Skeletal muscle cell (primary cell): ENCODE results near the gene DCDC2.
"Not testable (repeated sequence)": the region's sequence is repeated elsewhere in the genome, so short reads cannot be mapped to it uniquely, and the experiment has no call there.

Source experiments
- DNase-seq: peaks from one replicate; pipeline ENCODE4 v3.0.0-alpha.2; 2010; ENCODE audit warnings: low read depth
- H3K4me3 ChIP-seq: 2 replicates; pipeline ENCODE4 v1.5.1; 2011; ENCODE audit warnings: low read depth, mild to moderate bottlenecking, control low read depth, low read length, moderate library complexity

DCDC2 gene

DNA sequence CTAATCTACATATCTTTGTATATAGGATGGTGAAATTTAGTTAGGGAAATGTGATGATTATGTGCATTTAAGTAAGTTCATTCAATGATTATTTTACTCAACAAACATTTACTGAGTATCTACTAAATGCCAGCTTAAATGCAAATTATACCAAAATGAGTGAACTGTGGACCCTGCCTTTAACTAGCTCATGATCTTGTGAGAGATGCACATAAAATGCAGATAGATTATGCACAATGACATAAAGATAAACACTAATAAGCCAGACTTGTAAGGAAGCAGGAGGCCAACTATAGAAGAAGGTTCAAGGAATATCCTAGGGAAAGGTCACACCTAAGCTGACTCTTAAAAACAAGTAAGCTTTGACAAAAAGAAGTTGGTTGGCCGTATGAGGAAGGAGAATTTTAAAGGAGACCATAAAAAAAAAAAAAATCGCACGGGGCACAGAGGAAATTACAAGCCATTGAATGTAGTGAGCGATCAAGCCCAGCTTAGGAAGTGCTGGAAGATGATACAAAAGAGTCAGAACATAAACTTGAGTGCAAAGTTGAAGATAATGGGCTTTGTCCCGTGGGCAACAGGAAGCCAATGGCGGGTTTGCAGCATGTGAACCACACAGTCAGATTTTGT is 123.9 kb downstream of the DCDC2 start:
- no peak overlapping the region for H3K4me3 ChIP-seq
- DNase-seq: no peak

DNA sequence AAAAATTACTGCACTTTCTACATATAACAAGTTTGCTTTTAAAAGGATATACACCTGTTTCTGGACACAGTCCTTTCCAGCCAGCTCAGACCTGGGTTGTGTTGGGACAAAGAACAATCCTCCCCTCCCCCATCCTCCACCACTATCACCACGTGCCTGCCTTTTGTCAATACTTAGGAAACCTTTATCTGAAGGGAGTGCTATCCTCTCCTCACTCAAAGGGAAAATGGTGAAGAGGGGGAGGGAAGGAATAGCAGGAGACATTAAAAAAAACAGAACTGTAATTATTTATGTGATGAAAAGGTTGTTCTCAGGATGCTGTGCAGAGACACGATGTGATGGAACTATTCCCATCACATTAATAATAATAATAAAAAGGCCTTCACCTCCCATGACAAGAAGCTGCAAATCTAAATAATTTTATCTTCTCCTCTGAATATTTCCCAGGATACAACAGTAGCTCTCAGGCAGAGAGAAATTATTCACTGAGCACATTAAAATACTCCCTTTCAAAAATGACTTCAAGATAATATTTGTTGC is 126.4 kb downstream of the DCDC2 start:
- DNase-seq: no peak
- no peak overlapping the region for H3K4me3 ChIP-seq

DNA sequence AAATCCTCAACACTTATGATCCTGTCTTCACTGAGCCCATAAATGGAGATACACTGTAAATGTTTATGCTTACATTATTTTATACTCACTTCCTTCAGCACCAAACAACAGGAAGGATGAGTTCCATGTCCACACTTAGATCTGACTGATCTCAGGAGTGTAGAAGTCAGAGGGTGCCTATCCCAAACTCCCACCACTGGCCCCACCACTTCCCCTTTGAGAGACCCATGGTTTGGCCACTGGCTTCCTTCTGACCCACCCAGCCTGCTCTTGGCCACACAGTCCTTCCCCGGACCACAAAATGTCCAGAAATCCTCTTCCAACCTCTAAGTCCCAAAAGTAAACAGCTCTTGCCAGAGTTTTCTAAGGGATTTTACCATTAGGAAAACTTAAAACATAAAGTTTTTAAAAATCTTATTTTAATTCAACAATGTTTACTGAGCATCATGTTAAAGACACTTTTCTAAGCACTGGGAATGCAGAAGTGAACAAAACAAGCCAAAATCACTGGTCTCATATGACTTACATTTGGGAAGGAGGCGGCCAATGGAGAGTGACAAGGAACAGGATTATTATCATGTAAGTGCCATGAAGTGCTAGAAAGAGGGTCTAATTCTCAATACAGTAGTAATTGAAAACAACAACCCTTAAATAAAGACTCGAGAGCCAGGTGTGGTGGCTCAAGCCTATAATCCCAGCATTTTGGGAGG is 128.0 kb downstream of the DCDC2 start:
- DNase-seq: no peak
- no peak overlapping the region for H3K4me3 ChIP-seq

- peak; percentile 68 for DNase-seq
- H3K4me3 ChIP-seq: no peak overlapping the region
These were observed 129.1 kb downstream of the DCDC2 start for GRCh38 chr6:24228681-24229255.

DNA sequence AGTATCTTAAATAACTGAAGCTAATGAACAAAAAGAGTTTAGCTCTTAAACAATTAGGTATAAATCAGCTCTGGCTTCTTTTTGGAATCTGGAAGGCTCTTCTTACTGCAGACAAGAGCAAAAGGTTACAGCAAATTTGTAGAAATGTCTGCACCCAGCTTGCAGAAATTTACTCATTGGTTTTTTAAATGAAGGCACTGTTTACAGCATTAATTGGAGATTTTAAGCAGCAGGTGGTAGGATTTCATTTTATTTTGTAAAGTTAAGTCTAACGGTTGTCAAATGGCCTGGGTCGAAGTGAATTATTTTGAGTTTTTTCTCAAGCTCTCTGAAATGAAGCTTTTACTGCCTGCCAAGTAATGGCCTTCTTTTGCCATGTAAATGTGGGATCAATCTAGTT is 129.7 kb downstream of the DCDC2 start:
- H3K4me3 ChIP-seq: no peak overlapping the region
- no peak for DNase-seq

GRCh38 chr6:24227556-24227955 is 130.3 kb downstream of the DCDC2 start:
- no peak for DNase-seq
- H3K4me3 ChIP-seq: no peak overlapping the region

DNA sequence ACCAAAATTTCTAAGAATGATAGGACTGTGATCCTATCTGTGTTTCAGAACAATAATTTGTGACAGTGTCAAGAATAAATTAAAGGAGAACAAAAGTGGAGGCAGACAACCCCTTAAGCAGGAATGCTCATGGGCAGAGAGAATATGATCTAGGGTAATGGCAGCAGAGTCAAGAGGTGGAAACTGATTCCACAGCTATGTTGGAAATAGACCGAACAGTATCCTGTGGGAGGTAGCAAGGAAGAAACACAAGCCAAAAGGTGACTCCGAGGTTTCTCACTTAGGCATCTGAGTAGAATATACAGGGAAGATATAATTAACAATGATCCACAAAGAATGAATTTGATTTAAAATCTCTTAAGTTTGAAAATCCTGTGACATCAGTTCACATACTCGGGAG is 131.3 kb downstream of the DCDC2 start:
- no peak overlapping the region for H3K4me3 ChIP-seq
- DNase-seq: no peak

- no peak for DNase-seq
- H3K4me3 ChIP-seq: no peak overlapping the region
These were observed 132.0 kb downstream of the DCDC2 start for GRCh38 chr6:24225838-24226237.

DNA sequence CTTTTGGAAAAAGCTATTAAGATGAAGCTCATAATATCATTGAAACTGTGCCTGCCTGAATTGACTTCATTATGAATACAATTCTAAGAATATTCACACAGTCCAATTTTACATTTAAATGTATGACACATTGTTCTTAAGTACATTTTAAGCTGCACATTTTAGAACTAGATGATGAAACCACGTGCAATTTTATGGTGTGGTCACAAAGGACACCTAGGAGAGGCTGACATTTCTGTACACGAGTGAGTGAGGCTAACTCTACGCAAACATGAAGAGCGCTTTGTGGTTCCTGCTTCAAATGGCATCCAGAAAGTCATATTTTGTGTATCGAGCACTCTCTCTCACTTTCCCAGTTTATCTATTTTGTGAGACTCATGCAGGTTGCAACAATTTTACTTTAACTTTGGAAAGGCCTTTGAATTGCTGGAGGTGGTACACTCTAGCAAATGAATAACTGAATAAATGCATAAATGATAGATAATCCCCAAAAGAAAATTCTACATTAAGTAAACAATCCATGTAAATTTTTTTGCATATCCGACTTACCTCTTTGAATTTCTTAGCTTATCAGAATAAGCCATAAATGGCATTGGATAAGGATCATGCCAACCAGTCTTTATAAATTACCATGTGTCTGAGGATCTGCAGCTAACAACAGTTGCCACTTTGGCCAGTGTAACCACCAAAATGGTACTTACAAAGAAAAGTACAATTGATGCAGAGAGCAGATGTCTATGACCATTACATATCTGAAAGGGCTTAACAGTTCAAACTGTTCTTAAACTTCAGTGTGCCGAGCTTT is 134.5 kb downstream of the DCDC2 start:
- peak; percentile 39 for DNase-seq
- no peak overlapping the region for H3K4me3 ChIP-seq

DNA sequence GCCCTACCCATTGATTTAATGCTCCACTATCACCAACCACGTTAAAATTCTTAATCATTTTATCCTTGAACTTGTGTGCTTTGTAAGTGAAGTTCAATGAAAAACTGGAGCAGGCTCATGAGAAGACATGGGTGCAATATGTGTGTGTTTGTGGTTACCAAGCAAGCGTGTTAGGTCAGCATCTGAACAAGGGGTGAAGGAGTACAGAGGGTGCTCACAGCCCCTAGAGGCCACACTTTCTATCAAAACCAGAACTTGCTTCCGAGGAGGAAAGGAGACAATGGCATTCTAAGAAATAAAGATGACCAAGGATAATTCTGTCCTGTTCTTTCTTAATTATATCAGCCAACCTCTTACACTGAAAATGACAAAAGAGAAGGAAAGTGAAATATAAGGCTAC is 138.2 kb downstream of the DCDC2 start:
- DNase-seq: no peak

GRCh38 chr6:24214984-24215383 is 142.9 kb downstream of the DCDC2 start:
- DNase-seq: no peak

More for the DNA sequence above, 138.2 kb downstream of the DCDC2 start:
- no peak overlapping the region for H3K4me3 ChIP-seq

GRCh38 chr6:24207413-24207812 is 150.4 kb downstream of the DCDC2 start:
- DNase-seq: no peak
- no peak overlapping the region for H3K4me3 ChIP-seq

More at GRCh38 chr6:24214984-24215383, 142.9 kb downstream of the DCDC2 start:
- no peak overlapping the region for H3K4me3 ChIP-seq

DNA sequence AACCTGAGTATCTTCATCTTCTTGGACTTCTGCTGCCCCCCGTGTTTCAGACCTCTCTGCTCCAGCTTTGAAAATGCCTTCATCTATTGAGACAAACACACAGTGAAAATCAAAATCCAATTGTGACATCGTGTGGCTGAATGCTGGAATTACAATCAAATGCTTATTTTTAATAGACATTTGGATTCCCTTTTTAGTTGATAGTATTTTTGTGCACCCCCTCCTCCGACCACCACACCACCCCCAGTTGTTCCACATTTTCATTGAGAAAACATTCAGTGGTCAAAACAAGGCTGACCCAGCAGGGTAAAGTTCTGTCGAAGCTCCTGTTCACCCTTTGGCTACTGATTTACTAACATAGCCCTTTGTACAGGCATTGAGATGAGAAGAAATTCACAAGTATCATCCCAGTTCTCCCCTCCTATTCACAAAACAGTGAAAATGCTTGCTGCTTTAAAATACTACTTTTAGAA is 152.8 kb downstream of the DCDC2 start:
- H3K4me3 ChIP-seq: no peak overlapping the region
- no peak for DNase-seq

GRCh38 chr6:24204113-24204512 is 153.7 kb downstream of the DCDC2 start:
- not testable (repeated sequence) for DNase-seq, H3K4me3 ChIP-seq

- no peak overlapping the region for H3K4me3 ChIP-seq
- no peak for DNase-seq
These were observed 160.0 kb downstream of the DCDC2 start for GRCh38 chr6:24197892-24198291.

DNA sequence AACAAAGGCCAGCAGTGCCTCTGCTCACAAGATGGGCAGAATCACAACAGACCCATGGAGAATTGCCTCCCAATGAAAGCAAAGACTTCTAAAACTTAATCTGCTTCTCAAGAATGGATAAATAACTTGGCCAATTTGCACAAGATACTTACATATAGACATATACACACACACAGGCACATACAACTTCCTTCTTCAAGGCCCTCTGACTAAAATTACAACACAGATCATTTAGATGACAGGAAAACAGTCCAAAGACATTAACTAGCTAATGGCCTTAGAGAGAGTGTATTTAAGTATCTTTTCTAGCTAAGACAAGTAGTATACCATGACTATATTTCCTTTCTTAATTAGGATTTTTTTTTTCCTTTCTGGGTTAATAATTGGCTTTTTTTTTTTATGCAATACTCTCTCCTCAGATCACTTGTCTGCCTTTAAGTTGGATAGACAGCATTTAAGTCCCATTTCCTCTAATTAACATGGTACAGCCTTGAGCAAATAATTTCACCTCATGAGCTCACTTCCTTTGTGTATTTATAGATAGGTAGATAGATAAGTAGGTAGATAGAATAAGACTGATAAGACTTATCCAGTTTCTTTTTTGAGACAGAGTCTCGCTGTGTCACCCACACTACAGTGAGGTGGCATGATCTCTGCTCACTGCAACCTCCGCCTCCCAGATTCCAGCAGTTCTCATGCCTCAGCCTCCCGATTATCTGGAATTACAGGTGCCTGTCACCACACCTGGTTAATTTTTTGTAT is 161.8 kb downstream of the DCDC2 start:
- no peak overlapping the region for H3K4me3 ChIP-seq
- no peak for DNase-seq

DNA sequence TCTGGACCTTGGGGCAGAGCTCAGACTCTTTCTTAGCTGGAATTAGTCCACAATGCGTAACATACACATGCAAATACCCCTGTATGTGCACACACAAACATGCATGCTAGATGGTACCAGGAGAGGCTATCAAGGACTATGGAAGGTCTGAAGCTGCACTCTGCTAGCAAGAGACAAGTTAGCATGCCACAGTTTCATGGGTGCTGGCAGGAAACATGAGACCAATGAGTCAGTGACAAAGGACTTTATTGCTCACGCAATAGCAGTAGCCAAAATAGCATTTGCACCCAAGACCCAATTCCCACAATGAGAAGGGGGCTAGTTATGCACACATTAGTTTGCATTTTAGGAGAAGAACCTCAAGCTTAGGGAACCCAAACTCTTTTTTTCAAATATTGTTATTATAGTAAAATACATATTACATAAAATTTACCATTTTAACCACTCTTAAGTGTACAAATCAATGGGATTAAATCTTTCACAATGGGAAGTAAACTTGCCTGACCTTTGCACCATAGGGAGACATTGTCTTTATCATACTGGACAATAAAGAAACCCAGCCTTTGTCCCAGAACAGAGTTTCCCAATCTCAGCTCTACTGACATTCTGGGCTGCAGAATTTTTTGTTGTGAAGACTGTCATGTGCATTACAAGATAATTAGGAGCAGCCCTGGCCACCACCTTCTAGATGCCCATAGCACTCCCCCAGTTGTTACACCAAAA is 162.7 kb downstream of the DCDC2 start:
- no peak overlapping the region for H3K4me3 ChIP-seq
- no peak for DNase-seq

- DNase-seq: no peak
- H3K4me3 ChIP-seq: no peak overlapping the region
These were observed 164.5 kb downstream of the DCDC2 start for GRCh38 chr6:24193364-24193763.
